SH-SY5Y (cell line): Measurements from ENCODE around the gene IDE.

ENCODE experiments used
- GATA2 ChIP-seq: IDR thresholded peaks from 2 replicates; pipeline ENCODE4 v1.6.1; 2011; ENCODE audit warnings: mild to moderate bottlenecking, low read depth, low read length
- GATA3 ChIP-seq: IDR thresholded peaks from 2 replicates; pipeline ENCODE4 v1.6.1; 2011; ENCODE audit warnings: low read depth, mild to moderate bottlenecking, low read length, moderate library complexity

DNA sequence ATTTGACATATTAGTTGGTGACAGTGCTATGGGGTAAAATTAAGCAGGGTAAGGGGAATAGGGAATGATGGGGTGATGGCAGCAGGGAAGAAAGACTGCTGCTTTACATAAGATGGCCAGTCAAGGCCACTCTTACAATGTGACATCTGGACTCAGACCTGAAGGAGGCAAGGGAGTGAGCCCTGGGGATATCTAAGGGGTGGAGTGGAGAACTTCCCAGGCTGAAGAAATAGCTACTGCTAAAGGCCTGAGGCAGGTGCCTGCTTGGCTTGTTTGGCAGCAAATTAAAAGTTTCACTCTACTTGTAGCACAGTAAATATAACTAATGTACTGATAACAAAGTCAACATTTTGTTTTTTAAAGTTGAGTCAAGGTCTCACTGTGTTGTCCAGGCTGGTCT, 93.5 kb downstream of the IDE start:
- TF ChIP-seq GATA2 (no peak), GATA3 (no peak)
